HUES64 (cell line): Measurements from ENCODE around the gene INTS2.
"Not testable (repeated sequence)": the region's sequence is repeated elsewhere in the genome, so short reads cannot be mapped to it uniquely, and the experiment has no call there.

Experiments used
- H3K27ac ChIP-seq: 2 replicates; pipeline ENCODE4 v1.7.0; 2013; ENCODE audit warnings: low read depth, low read length, inconsistent platforms
- H3K27me3 ChIP-seq: 2 replicates; pipeline ENCODE4 v1.6.1; 2013; ENCODE audit warnings: mild to moderate bottlenecking, low read length; ENCODE audit not compliant: insufficient read depth
- H3K36me3 ChIP-seq: 2 replicates; pipeline ENCODE4 v1.6.1; 2013; ENCODE audit warnings: mild to moderate bottlenecking, low read length; ENCODE audit not compliant: insufficient read depth
- H3K4me1 ChIP-seq: 2 replicates; pipeline ENCODE4 v1.6.1; 2013; ENCODE audit warnings: mild to moderate bottlenecking, low read length, moderate library complexity; ENCODE audit not compliant: insufficient read depth
- H3K4me3 ChIP-seq: 2 replicates; pipeline ENCODE4 v1.5.1; 2013; ENCODE audit warnings: mild to moderate bottlenecking, low read length, moderate library complexity
- H3K9ac ChIP-seq: 2 replicates; pipeline ENCODE4 v1.6.1; 2013; ENCODE audit warnings: mild to moderate bottlenecking, low read depth, low read length
- H3K9me3 ChIP-seq: 2 replicates; pipeline ENCODE4 v1.6.1; 2013; ENCODE audit warnings: low read depth, low read length; ENCODE audit not compliant: insufficient read depth
- WGBS: fragments of 150-250, 120-280 bp; methylation state at CpG from one replicate; pipeline ENCODE4 v1.1.7; 2013; ENCODE audit warnings: missing lambda C conversion rate; 5-methylcytosine and 5-hydroxymethylcytosine counted together

Gene INTS2

DNA sequence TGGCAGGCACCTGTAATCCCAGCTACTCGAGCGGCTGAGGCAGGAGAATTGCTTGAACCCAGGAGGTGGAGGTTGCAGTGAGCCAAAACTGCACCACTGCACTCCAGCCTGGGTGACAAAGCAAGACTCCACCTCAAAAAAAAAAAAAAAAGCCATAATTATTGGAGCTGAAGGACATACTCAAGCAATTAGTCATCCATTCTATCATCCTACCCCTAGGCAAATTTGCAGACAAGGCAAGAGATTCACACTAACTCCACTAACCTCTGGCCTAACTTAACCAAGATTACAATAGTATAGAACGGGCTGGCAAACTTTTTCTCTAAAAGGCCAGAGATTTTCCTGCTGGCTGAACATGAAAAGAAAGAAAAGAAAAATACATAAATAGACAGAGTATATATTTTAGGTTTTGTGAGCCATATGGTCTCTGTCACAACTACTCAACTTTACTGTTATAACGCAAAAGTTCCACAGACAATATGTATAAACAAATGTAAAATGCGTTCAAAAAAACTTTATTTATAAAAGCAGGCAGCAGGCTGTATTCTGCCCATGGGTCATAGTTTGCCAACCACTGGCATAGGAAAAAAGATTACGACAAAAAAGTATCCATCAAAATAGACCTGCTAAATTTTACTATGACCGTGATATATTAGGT lies 94.1 kb downstream of the INTS2 start:
- H3K4me1 ChIP-seq: peaks cover 5% of the 10 kb centered on the region
- H3K9me3 ChIP-seq: peaks cover 2% of the 10 kb centered on the region; the same call in 1 of the 2 replicates
- no peaks in the 10 kb centered on the region for H3K27me3 ChIP-seq
- no peak overlapping the region for H3K4me3 ChIP-seq
- 90% methylated on average over 5 of the region's 7 CpGs for WGBS
- H3K9ac ChIP-seq: no peak overlapping the region
- H3K36me3 ChIP-seq: peaks cover 34% of the 10 kb centered on the region
- no peak overlapping the region for H3K27ac ChIP-seq

DNA sequence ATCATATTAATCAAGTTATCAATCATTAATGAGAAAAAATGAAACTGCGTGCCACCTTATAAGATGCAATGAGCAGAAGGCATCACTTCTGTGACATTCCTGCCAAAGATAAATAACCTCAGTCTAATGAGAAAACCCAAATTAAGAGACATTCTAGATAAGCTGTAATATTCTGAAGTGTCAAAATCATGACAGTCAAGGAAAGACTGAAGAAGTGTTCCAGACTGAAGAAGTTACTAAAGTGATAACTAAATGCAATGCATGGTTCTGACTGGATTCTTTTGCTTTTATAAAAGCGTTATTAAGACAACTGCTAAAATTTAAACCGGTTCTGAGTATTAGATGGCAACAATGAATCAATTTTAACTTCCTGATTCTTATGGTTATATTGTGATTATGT lies 95.3 kb downstream of the INTS2 start:
- Histone ChIP-seq H3K4me3 (no peak overlapping the region), H3K27me3 (no peaks in the 10 kb centered on the region), H3K9me3 (peaks cover 10% of the 10 kb centered on the region; the same call in 1 of the 2 replicates), H3K27ac (no peak overlapping the region), H3K4me1 (peaks cover 5% of the 10 kb centered on the region), H3K9ac (no peak overlapping the region), H3K36me3 (peaks cover 45% of the 10 kb centered on the region)
- WGBS: 98% methylated on average over 3 of the region's 3 CpGs

DNA sequence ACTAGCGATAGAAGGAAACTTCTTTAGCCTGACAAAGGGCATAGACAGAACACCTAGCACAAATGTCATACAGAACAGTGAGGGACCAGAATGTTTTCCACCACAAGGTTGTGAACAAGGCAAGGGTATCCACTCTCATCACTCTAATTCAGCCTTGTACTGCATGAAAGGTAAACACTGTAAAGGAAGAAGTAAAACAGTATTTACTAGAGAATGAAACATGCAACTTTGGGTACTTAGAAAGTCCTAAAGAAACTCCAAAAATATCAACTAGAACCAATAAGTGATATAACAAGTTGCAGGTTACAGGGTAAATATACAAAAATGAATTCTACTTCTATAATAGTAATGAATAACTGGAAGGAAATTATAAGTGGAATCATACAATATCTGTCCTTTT lies 96.7 kb downstream of the INTS2 start:
- Histone ChIP-seq H3K9me3 (peaks cover 10% of the 10 kb centered on the region; the same call in 1 of the 2 replicates), H3K4me3 (no peak overlapping the region), H3K27ac (no peak overlapping the region), H3K4me1 (peaks cover 5% of the 10 kb centered on the region), H3K27me3 (no peaks in the 10 kb centered on the region), H3K36me3 (peaks cover 34% of the 10 kb centered on the region), H3K9ac (no peak overlapping the region)
- 98% methylated on average over 1 of the region's 1 CpG for WGBS

DNA sequence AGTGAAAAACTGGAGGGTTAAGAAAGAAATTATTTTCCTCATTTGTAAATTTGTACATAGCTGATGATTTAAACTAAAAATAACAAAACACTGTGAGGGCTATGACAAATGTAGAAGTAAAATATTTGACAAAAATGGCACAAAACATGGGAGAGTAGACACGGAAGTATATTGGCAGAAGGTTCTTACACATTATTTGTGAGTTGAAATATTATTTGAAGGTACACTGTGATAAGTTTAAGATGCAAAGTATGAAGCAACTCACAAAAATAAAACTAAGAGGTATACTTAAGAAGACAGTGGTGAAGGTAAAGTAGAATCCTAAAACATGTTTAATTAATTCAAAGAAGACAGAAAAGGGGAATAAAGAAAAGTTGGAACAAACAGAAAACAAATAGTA lies 99.1 kb downstream of the INTS2 start:
- Histone ChIP-seq H3K27ac (no peak overlapping the region), H3K36me3 (peaks cover 26% of the 10 kb centered on the region), H3K27me3 (no peaks in the 10 kb centered on the region), H3K9me3 (peaks cover 10% of the 10 kb centered on the region; the same call in 1 of the 2 replicates), H3K9ac (no peak overlapping the region), H3K4me3 (no peak overlapping the region), H3K4me1 (peaks cover 1% of the 10 kb centered on the region; the same call in 1 of the 2 replicates)
- 91% methylated on average over 1 of the region's 1 CpG for WGBS

DNA sequence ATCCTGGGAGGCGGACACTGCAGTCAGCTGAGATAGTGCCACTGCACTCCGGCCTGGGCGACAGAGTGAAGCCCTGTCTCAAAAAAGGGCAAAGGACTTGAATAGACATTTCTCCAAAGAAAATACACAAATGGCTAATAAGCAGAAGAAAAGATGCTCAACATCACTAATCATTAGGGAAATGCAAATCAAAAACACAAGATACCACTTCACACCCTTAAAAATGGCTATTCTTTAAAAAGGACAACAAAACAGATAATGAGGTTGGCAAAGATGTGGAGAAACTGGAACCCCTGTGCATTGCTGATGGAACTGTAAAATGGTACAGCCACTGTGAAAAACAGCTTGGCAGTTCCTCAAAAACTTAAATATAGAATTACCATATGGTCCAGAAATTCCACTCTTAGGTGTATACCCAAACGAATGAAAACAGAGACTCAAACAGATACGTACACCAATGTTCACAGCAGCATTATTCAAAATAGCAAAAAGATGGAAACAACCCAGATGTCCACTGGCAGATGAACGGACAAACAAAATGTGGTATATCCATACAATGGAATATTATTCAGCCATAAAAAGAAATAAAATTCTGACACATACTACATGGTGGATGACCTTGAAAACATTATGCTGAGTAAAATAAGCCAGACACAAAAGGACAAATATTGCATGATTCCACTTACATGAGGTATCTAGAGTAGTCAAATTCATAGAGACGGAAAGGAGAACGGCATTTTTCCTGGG lies 100.0 kb downstream of the INTS2 start:
- Histone ChIP-seq H3K9ac (no peak overlapping the region), H3K4me3 (no peak overlapping the region), H3K27ac (no peak overlapping the region), H3K4me1 (no peaks in the 10 kb centered on the region), H3K9me3 (peaks cover 10% of the 10 kb centered on the region; the same call in 1 of the 2 replicates), H3K27me3 (no peaks in the 10 kb centered on the region), H3K36me3 (peaks cover 26% of the 10 kb centered on the region)
- WGBS: 95% methylated on average over 7 of the region's 8 CpGs

DNA sequence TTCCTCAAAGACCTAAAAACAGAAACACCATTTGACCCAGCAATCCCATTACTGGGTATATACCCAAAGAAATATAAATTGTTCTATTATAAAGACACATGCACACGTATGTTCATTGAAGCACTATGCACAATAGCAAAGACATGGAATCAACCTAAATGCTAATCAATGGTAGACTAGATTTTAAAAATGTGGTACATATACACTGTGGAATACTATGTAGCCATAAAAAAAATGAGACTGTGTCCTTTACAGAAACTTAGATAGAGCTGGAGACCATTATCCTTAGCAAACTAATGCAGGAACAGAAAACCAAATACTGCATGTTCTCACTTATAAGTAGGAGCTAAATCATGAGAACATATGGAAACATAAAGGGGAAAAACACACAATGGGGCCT lies 100.9 kb downstream of the INTS2 start:
- not testable (repeated sequence) for H3K4me3 ChIP-seq, H3K27ac ChIP-seq, H3K9ac ChIP-seq, H3K4me1 ChIP-seq, H3K27me3 ChIP-seq
- Histone ChIP-seq H3K36me3 (peaks cover 33% of the 10 kb centered on the region), H3K9me3 (peaks cover 10% of the 10 kb centered on the region; the same call in 1 of the 2 replicates)
- no CpG with 5 or more reads among the region's 1 CpG for WGBS

DNA sequence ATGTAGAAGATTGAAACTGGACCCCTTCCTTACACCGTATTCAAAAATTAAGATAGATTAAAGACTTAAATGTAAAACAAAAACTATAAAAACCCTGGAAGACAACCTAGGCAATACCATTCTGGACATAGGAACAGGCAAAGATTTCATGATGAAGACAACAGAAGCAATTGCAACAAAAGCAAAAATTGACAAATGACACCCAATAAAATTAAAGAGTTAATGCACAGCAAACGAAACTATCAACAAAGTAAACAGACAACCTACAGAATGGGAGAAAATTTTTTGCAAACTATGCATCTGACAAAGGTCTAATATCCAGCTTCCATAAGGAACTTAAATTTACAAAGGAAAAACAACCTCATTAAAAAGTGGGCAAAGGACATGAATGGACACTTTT lies 101.6 kb downstream of the INTS2 start:
- H3K36me3 ChIP-seq: peaks cover 37% of the 10 kb centered on the region
- H3K4me1 ChIP-seq, H3K27ac ChIP-seq, H3K4me3 ChIP-seq, H3K9ac ChIP-seq, H3K27me3 ChIP-seq: not testable (repeated sequence)
- peaks cover 10% of the 10 kb centered on the region; the same call in 1 of the 2 replicates for H3K9me3 ChIP-seq
- 95% methylated on average over 1 of the region's 2 CpGs for WGBS

DNA sequence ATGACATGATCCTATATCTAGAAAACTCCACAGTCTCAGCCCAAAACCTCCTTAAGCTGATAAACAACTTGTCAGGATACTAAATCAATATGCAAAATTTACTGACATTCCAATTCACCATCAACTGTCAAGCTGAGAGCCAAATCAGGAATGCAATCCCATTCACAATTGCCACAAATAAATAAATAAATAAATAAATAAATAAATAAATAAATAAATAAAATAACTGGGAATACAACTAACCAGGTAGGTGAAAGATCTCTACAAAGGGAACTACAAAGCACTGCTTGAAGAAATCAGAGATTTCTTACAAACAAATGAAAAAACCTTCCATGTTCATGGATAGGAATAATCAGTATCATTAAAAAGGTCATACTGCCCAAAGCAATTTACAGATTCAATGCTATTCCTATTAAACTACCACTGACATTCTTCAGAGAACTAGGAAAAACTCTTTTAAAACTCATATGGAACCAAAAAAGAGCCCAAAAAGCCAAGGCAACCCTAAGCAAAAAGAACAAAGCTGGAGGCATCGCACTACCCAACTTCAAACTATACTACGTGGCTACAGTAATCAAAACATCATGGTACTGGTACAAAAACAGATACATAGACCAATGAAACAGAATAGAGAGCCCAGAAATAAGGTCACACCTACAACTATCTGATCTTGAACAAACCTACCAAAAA lies 102.2 kb downstream of the INTS2 start:
- Histone ChIP-seq H3K9ac (no peak overlapping the region), H3K36me3 (peaks cover 37% of the 10 kb centered on the region), H3K9me3 (peaks cover 10% of the 10 kb centered on the region; the same call in 1 of the 2 replicates), H3K4me1 (no peaks in the 10 kb centered on the region), H3K4me3 (no peak overlapping the region), H3K27me3 (no peaks in the 10 kb centered on the region), H3K27ac (no peak overlapping the region)
- WGBS: 99% methylated on average over 2 of the region's 2 CpGs

DNA sequence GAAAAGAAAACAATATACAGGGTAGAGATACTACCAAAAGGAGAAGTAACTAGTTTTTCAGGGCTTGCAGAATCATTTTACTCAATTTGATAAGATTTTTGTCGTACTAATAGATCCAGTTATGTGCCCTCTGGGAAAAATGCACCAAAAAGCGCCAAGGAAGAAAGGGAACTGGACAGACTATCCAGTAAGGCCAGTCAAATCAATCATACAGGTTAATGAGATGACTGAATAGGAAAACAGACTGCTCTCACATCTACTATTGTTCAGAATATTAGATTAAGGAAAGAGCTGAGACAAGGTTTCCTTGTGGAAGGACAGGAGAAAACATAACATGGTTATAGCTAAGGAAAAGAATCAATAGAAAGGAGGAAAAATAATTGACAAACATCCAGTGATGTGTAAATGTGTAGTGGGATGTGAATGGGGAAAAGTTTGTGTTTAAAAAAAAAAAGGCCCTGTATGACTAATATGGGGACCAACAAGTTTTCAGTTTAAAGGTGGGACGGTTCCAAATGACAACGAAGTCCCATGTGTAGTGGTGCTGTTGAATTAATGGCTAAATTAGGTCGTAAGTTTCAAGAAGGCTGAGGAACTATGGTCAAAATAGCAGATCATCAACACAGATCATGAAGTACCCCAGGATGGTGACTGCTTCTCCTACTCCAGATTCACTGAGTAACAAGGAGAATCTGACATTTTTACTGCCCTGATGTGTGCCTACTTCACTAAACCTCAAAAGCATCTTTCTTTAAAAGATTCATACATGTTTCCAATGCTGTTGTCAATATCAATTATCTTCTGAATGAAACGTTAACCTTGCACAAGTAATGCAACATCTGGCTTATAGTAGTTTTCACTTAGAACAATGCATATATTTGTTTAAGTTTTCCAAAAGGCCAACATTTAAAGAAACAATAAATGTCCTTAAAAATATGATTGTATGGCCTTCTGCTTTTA lies 105.2 kb downstream of the INTS2 start:
- Histone ChIP-seq H3K9me3 (no peaks in the 10 kb centered on the region), H3K27me3 (no peaks in the 10 kb centered on the region), H3K36me3 (peaks cover 21% of the 10 kb centered on the region), H3K4me1 (no peaks in the 10 kb centered on the region), H3K27ac (no peak overlapping the region), H3K4me3 (no peak overlapping the region), H3K9ac (no peak overlapping the region)
- 98% methylated on average over 6 of the region's 6 CpGs for WGBS

DNA sequence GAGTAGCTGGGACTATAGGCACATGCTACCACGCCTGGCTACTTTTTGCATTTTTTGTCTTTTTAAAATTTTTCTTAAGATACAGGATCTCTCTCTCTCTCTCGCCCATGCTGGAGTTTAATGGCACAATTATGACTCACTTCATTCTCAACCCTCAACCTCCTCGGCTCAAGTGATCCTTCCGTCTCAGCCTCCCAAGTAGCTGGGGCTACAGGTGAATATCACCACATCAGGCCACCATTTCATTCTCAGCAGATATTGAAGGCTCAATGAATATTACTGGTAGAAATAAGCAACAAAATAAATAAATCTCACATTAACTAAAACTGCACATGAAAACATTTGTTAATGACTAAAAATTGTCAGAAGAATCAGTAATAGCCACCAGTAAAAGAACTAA lies 106.1 kb downstream of the INTS2 start:
- Histone ChIP-seq H3K4me1 (no peaks in the 10 kb centered on the region), H3K27me3 (no peaks in the 10 kb centered on the region), H3K27ac (no peak overlapping the region), H3K9ac (no peak overlapping the region), H3K36me3 (peaks cover 21% of the 10 kb centered on the region), H3K9me3 (no peaks in the 10 kb centered on the region), H3K4me3 (no peak overlapping the region)
- 83% methylated on average over 4 of the region's 4 CpGs for WGBS
